ENCODE results near the gene TMEM179. TPM values are rescaled to one million over a fixed set of nuclear protein-coding genes. Genes with fewer than 3 reads are reported as not detected.

Gene TMEM179
- total RNA-seq, 1 experiment from 2014 or later: not detected

- Histone ChIP-seq H3K36me3 (ENCODE audit: low read depth, low read length) (no peaks in the 10 kb centered on the region), H3K9me3 (ENCODE audit: low read length) (no peaks in the 10 kb centered on the region), H3K27me3 (ENCODE audit: low read length) (peaks cover 83% of the 10 kb centered on the region), H3K79me2 (ENCODE audit: low read length) (no peaks in the 10 kb centered on the region), H4K20me1 (ENCODE audit: low read length) (no peaks in the 10 kb centered on the region), H3K4me1 (ENCODE audit: insufficient read depth, low read length) (no peaks in the 10 kb centered on the region), H3K4me3 (ENCODE audit: low read length) (no peak overlapping the region), H3K9ac (ENCODE audit: low read length) (no peak overlapping the region), H3K4me2 (ENCODE audit: low read length) (peak overlapping the region; percentile 54), H2AFZ (ENCODE audit: low read length) (no peak overlapping the region), H3K9me2 (replicated peaks; ENCODE audit: low read length) (no peaks in the 10 kb centered on the region), H3K27ac (ENCODE audit: low read length) (no peak overlapping the region), H3F3A (ENCODE audit: low read length, unreplicated experiment) (no peaks in the 10 kb centered on the region)
- BruUV-seq (replicated peaks): no TSS peak
- CTCF ChIA-PET: interaction anchor here (0.6 to 1.0 kb wide), 5 partner anchors 13 to 486 kb away, joined by 3 to 4 read pairs (median 3); no protein-coding TSS in a partner anchor
- peak; percentile 73 for DNase-seq
- ATAC-seq: peak; percentile 92
- POLR2A ChIA-PET (ENCODE audit: unreplicated experiment): no interaction called here
- no peak for TF ChIP-seq EZH2 (IDR thresholded peaks at IDR 0.05; ENCODE audit: low read length, unreplicated experiment)
- TF ChIP-seq, protein P1, sequence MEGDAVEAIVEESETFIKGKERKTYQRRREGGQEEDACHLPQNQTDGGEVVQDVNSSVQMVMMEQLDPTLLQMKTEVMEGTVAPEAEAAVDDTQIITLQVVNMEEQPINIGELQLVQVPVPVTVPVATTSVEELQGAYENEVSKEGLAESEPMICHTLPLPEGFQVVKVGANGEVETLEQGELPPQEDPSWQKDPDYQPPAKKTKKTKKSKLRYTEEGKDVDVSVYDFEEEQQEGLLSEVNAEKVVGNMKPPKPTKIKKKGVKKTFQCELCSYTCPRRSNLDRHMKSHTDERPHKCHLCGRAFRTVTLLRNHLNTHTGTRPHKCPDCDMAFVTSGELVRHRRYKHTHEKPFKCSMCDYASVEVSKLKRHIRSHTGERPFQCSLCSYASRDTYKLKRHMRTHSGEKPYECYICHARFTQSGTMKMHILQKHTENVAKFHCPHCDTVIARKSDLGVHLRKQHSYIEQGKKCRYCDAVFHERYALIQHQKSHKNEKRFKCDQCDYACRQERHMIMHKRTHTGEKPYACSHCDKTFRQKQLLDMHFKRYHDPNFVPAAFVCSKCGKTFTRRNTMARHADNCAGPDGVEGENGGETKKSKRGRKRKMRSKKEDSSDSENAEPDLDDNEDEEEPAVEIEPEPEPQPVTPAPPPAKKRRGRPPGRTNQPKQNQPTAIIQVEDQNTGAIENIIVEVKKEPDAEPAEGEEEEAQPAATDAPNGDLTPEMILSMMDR (conservative IDR thresholded peaks at IDR 0.05; ENCODE audit: low read depth, low read length): peak; percentile 87
- intact Hi-C loops (cut with micrococcal nuclease): loop anchor here (1.0 kb wide), 1 partner anchor 427 kb away; no protein-coding TSS in a partner anchor
Observed at GRCh38 chr14:104563742-104564615, 40.6 kb downstream of the TMEM179 start.

GRCh38 chr14:104563191-104563741 lies 41.3 kb downstream of the TMEM179 start:
- intact Hi-C loops (cut with micrococcal nuclease): no loop called here
- Histone ChIP-seq H2AFZ (ENCODE audit: low read length) (no peak overlapping the region), H3F3A (ENCODE audit: low read length, unreplicated experiment) (no peaks in the 10 kb centered on the region), H3K4me1 (ENCODE audit: insufficient read depth, low read length) (no peaks in the 10 kb centered on the region), H3K4me3 (ENCODE audit: low read length) (no peak overlapping the region), H3K27ac (ENCODE audit: low read length) (no peak overlapping the region), H3K9ac (ENCODE audit: low read length) (no peak overlapping the region), H3K36me3 (ENCODE audit: low read depth, low read length) (no peaks in the 10 kb centered on the region), H3K79me2 (ENCODE audit: low read length) (no peaks in the 10 kb centered on the region), H3K9me2 (replicated peaks; ENCODE audit: low read length) (no peaks in the 10 kb centered on the region), H3K4me2 (ENCODE audit: low read length) (no peak overlapping the region), H3K27me3 (ENCODE audit: low read length) (peaks cover 83% of the 10 kb centered on the region), H3K9me3 (ENCODE audit: low read length) (no peaks in the 10 kb centered on the region), H4K20me1 (ENCODE audit: low read length) (no peaks in the 10 kb centered on the region)
- ChIA-PET CTCF (no interaction called here), POLR2A (ENCODE audit: unreplicated experiment) (no interaction called here)
- ATAC-seq: no peak
- BruUV-seq (replicated peaks): no TSS peak
- no peak for DNase-seq
- TF ChIP-seq EZH2phosphoT487 (IDR thresholded peaks at IDR 0.05; ENCODE audit: borderline replicate concordance, low read length) (no peak), EZH2 (IDR thresholded peaks at IDR 0.05; ENCODE audit: low read length, unreplicated experiment) (no peak)
- TF ChIP-seq, protein P1 (conservative IDR thresholded peaks at IDR 0.05; ENCODE audit: low read depth, low read length): no peak

GRCh38 chr14:104562606-104563005 lies 42.0 kb downstream of the TMEM179 start:
- H3K4me3 ChIP-seq (ENCODE audit: low read length): no peak overlapping the region
- intact Hi-C loops (cut with micrococcal nuclease): no loop called here
- H4K20me1 ChIP-seq (ENCODE audit: low read length): no peaks in the 10 kb centered on the region
- TF ChIP-seq EZH2 (IDR thresholded peaks at IDR 0.05; ENCODE audit: low read length, unreplicated experiment) (no peak), EZH2phosphoT487 (IDR thresholded peaks at IDR 0.05; ENCODE audit: borderline replicate concordance, low read length) (no peak)
- TF ChIP-seq, protein P1 (conservative IDR thresholded peaks at IDR 0.05; ENCODE audit: low read depth, low read length): no peak
- H2AFZ ChIP-seq (ENCODE audit: low read length): no peak overlapping the region
- POLR2A ChIA-PET (ENCODE audit: unreplicated experiment): no interaction called here
- H3K27ac ChIP-seq (ENCODE audit: low read length): no peak overlapping the region
- no peaks in the 10 kb centered on the region for H3F3A ChIP-seq (ENCODE audit: low read length, unreplicated experiment)
- ATAC-seq (no peak), DNase-seq (no peak)
- BruUV-seq (replicated peaks): no TSS peak
- CTCF ChIA-PET: no interaction called here
- H3K4me1 ChIP-seq (ENCODE audit: insufficient read depth, low read length): no peaks in the 10 kb centered on the region
- no peaks in the 10 kb centered on the region for H3K9me3 ChIP-seq (ENCODE audit: low read length)
- no peaks in the 10 kb centered on the region for H3K9me2 ChIP-seq (replicated peaks; ENCODE audit: low read length)
- no peak overlapping the region for H3K9ac ChIP-seq (ENCODE audit: low read length)
- H3K36me3 ChIP-seq (ENCODE audit: low read depth, low read length): no peaks in the 10 kb centered on the region
- H3K4me2 ChIP-seq (ENCODE audit: low read length): no peak overlapping the region
- no peaks in the 10 kb centered on the region for H3K79me2 ChIP-seq (ENCODE audit: low read length)
- peaks cover 84% of the 10 kb centered on the region for H3K27me3 ChIP-seq (ENCODE audit: low read length)
